Breast epithelium (tissue), 3 donors: ENCODE results near the gene IMMP2L.

Experiments
- CTCF ChIP-seq, 3 donors: fragments of 450-650 bp; IDR thresholded peaks; one replicate each; pipeline ENCODE4 v1.5.1; 2016 to 2017; ENCODE audit warnings: antibody characterized with exemption in 3 of 3, mild to moderate bottlenecking in 3 of 3, moderate library complexity in 3 of 3
- POLR2A ChIP-seq: fragments of 450-650 bp; IDR thresholded peaks from one replicate; pipeline ENCODE4 v1.6.1; 2016; ENCODE audit warnings: antibody characterized with exemption, mild to moderate bottlenecking, moderate library complexity
- POLR2AphosphoS5 ChIP-seq, 3 donors: sonication (generic); formaldehyde crosslinking; IDR thresholded peaks; one replicate each; pipeline ENCODE4 v1.6.1; 2017; ENCODE audit warnings: antibody characterized with exemption in 3 of 3

DNA sequence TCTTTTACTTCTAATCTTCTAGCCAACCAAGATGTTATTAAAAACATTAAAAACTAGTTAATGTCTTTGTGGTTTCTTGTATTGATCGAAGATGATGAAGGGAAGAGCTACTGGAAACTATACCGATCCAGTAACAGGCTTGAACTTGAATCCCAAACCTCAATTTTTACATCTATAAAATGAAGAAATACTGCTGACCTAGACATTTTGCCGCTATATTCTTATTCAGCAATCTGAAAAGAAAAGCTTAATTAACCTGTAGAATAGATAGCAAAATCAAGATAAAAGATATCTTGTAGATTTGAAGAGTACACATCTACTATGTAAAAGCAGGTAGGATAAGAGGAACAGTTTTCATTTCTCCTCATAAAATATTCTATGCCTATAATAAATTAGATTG, 797.4 kb downstream of the IMMP2L start:
- TF ChIP-seq POLR2AphosphoS5 (IDR thresholded peaks at IDR 0.05) = no peak
- no peak for TF ChIP-seq POLR2A
- no peak for TF ChIP-seq CTCF (IDR thresholded peaks at IDR 0.05)
